ENCODE measurements around the gene PIK3CD. TPM values are rescaled to one million over a fixed set of nuclear protein-coding genes. Genes with fewer than 3 reads are reported as not detected.

PIK3CD gene
- total and polyA plus RNA-seq, 2 of the 8 experiments (the other 6 are each of a cell fraction or from before 2014, with no cell fraction given), result 20.6 to 24.1 TPM

GRCh38 chr1:9603307-9603706 lies 48.2 kb upstream of the PIK3CD start (continued):
- TF ChIP-seq CHD7 (IDR thresholded peaks at IDR 0.05; ENCODE audit: insufficient replicate concordance, low read length) (no peak), GABPA (IDR thresholded peaks at IDR 0.05; ENCODE audit: borderline replicate concordance, insufficient read depth, low read length) (no peak), SAP30 (IDR thresholded peaks at IDR 0.05; ENCODE audit: insufficient read depth, insufficient replicate concordance, low read length) (no peak), RNF2 (IDR thresholded peaks at IDR 0.05; ENCODE audit: borderline replicate concordance, low read depth, low read length, missing control alignments, poor library complexity, severe bottlenecking) (no peak), USF2 (IDR thresholded peaks at IDR 0.05; ENCODE audit: low read length) (no peak), BCL11A (IDR thresholded peaks at IDR 0.05; ENCODE audit: low read depth in 2 of 2, low read length in 2 of 2) (no peak)

Data from H1 (cell line).